ENCODE results near the gene BZW1.
A peak's percentile ranks its signal among the peaks of the same experiment; 100 is the strongest.
"Not testable (repeated sequence)": the region's sequence is repeated elsewhere in the genome, so short reads cannot be mapped to it uniquely, and the experiment has no call there.

The BZW1 gene

DNA sequence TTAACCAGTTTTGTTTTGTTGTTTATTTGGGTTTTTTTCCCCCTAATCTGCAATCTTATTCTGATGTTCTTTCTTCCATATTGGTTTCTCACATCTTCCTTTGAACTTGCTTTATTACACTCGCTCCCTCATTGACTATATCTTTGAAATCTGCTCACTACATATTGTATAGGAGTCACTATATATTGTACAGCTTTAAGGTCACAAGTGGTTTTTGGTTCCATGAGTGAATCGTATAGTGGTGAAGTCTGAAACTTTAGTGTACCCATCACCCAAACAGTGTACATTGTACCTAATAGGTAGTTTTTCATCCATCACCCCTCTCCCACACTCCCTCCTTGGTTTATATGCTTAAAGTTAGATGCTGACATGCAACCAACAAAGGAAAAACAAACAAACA lies 11.3 kb upstream of the BZW1 start:
- TF ChIP-seq, protein P1, sequence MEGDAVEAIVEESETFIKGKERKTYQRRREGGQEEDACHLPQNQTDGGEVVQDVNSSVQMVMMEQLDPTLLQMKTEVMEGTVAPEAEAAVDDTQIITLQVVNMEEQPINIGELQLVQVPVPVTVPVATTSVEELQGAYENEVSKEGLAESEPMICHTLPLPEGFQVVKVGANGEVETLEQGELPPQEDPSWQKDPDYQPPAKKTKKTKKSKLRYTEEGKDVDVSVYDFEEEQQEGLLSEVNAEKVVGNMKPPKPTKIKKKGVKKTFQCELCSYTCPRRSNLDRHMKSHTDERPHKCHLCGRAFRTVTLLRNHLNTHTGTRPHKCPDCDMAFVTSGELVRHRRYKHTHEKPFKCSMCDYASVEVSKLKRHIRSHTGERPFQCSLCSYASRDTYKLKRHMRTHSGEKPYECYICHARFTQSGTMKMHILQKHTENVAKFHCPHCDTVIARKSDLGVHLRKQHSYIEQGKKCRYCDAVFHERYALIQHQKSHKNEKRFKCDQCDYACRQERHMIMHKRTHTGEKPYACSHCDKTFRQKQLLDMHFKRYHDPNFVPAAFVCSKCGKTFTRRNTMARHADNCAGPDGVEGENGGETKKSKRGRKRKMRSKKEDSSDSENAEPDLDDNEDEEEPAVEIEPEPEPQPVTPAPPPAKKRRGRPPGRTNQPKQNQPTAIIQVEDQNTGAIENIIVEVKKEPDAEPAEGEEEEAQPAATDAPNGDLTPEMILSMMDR (conservative IDR thresholded peaks at IDR 0.05), result no peak
- no peak for TF ChIP-seq ZFX (IDR thresholded peaks at IDR 0.05)
- no peak overlapping the region for H3K27ac ChIP-seq

- not testable (repeated sequence) for H3K27ac ChIP-seq
Observed at GRCh38 chr2:200801431-200801830, 10.3 kb upstream of the BZW1 start.

- TF ChIP-seq ZFX (IDR thresholded peaks at IDR 0.05), result no peak
- TF ChIP-seq, protein P1 (conservative IDR thresholded peaks at IDR 0.05), result no peak
- peak overlapping the region; percentile 94; the same call in 1 of the 2 replicates for H3K27ac ChIP-seq
Observed at GRCh38 chr2:200809506-200810251, 2.0 kb upstream of the BZW1 start.

GRCh38 chr2:200810252-200810997 lies 1.3 kb upstream of the BZW1 start:
- no peak for TF ChIP-seq ZFX (IDR thresholded peaks at IDR 0.05)
- TF ChIP-seq, protein P1 (conservative IDR thresholded peaks at IDR 0.05), result no peak
- H3K27ac ChIP-seq, result peak overlapping the region; percentile 94

- TF ChIP-seq, protein P1 (conservative IDR thresholded peaks at IDR 0.05), result no peak
- TF ChIP-seq ZFX (IDR thresholded peaks at IDR 0.05), result no peak
- peak overlapping the region; percentile 94 for H3K27ac ChIP-seq
Observed at GRCh38 chr2:200810998-200811332, 745 bp upstream of the BZW1 start.

DNA sequence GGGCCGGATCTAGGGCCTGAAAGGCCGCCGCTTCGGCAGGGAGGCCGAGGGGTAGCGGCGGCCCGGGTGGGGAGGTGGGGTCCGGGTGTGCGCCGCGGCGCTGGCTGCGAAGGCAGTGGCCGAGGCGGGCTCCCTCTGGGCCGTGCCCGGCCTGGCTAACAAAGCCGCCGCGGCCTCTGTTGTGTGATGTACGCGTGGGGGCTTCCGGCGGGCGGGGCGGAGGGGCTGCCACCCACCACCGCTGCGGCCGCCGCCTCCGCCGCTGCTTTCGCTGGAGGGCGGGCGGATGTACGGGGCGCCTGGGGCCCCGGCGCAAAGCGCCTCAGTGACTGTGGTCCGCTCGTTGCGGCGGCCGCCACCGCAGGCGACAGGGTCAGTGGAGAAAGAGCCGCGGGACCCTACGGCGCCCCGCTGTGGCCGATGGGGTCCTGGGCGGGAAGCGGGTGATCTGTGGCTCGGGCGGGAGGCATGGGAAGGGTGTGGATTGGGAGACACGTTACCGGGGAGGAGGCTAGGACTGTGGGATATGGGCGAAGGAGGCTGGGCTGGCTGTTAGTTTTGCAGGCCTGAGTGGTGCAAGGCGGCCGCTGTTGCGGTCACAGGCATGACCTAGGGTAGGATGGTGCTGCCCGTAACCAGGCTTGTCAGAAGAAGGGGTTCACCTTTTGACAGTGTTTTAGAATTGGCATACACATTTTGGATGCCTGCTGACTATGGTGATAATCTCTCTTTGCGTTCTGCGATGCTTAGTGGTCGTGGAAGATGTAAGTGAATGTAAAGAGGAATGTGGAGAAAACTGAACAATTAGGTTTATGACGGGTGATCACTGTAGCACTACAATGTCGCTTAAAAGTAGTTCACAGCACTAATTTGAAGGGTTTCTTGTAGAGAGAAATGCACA lies 662 bp downstream of the BZW1 start:
- TF ChIP-seq ZFX (IDR thresholded peaks at IDR 0.05), result peak; percentile 94
- TF ChIP-seq, protein P1 (conservative IDR thresholded peaks at IDR 0.05), result peak; percentile 79
- peak overlapping the region; percentile 94 for H3K27ac ChIP-seq

GRCh38 chr2:200814276-200814815 lies 2.6 kb downstream of the BZW1 start:
- no peak overlapping the region for H3K27ac ChIP-seq
- TF ChIP-seq, protein P1 (conservative IDR thresholded peaks at IDR 0.05), result no peak
- TF ChIP-seq ZFX (IDR thresholded peaks at IDR 0.05), result no peak

Measured in C4-2B (cell line).